Inferior parietal cortex (tissue), 1 donor: Measurements from ENCODE around the gene RSRC2.
A peak's percentile ranks its signal among the peaks of the same experiment; 100 is the strongest.
"Not testable (repeated sequence)": the region's sequence is repeated elsewhere in the genome, so short reads cannot be mapped to it uniquely, and the experiment has no call there.

Source experiments
- DNase-seq: peaks from one replicate; pipeline ENCODE4 v3.0.0-alpha.2; 2016; ENCODE audit errors: extremely low spot score

Gene RSRC2

DNA sequence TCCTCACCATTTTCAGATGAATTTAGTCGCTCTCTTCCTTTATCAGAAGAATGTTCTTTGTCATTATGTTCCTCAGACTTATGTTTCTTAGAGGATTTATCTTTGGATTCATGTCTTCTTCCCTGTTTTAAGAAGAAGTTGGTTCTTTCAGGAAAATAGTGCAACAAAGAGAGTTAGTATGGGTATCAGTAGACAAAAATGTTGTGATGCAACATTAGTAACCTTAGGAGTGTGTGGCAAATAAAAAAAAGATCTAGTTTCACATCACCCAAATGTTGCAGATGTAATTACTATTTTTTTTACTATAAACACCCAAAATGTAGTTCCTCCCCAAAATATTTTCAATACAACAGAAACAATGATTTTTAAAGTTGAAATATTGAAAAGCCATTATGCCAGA lies 7.8 kb downstream of the RSRC2 start:
- no peak for DNase-seq

DNA sequence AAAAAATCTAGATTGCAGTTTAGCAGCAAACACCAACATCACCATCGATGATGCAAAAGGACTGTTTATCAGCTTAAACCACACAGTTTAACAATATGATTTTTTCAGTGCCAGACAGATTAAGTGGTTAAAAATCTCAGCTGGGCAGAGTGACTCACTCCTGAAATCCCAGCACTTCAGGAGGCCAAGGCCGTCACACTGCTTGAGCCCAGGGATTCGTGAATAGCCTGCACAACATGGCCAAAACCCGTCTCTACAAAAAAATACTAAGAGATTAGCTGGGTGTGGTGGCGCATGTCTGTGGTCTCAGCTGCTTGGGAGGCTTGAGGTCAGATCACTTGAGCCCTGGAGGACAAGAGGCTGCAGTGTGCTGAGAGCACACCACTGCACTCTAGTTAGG lies 8.9 kb downstream of the RSRC2 start:
- DNase-seq = no peak

DNA sequence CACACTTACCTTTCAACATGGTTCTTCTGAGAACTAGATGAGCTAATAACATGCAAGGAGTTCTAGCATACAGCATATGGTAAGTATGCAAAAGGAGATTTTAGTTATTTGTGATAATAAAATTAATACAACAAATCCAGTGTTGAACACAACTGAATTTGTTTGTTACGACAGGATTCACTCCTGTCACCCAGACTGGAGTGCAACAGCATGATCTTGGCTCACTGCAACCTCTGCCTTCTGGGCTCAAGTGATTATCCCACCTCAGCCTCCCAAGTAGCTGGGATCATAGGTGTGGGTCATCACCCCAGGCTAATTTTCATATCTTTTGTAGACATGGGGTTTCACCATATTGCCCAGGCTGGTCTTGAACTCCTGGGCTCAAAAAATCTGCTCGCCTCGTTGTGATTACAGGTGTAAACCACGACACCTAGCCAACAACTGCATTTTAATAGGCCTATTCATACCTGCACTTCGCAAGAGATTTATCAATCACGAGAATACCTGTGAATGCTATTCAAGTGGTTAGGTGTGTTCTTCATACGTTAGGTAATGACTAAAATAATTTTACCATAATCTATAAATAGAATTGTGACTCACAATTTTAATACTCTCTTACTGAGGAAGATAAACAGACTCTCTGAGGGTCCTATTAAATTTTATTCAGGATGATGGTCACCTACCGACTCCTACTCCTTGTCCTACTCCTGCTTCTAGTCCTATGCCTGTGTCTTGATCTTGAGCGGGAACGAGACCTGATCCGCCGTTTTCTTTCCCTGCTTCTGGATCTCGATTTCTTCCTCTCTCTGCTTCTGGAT lies 10.0 kb downstream of the RSRC2 start:
- DNase-seq = no peak

DNA sequence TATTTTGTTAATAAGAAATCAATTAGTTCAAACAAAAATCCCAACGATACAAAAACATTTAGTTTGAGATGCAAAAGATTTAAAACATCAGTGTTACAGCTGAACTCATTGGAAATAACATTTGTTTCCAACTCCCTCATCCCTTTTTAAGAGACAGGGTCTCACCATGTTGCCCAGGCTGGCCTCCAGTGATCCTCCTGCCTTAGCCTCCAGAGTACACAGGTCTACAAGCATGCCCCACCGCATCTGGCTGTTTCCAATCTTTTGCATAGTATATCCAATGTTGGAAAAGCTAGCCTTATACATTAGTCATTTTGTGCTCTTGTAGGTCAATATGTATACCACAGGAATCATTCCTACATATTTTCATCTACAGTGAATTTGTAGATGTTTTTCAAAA lies 11.5 kb downstream of the RSRC2 start:
- DNase-seq = no peak

- no peak for DNase-seq
These were observed 13.1 kb downstream of the RSRC2 start for GRCh38 chr12:122513660-122514059.

GRCh38 chr12:122513028-122513427 lies 13.7 kb downstream of the RSRC2 start:
- not testable (repeated sequence) for DNase-seq

GRCh38 chr12:122508163-122508562 lies 18.6 kb downstream of the RSRC2 start:
- no peak for DNase-seq

DNA sequence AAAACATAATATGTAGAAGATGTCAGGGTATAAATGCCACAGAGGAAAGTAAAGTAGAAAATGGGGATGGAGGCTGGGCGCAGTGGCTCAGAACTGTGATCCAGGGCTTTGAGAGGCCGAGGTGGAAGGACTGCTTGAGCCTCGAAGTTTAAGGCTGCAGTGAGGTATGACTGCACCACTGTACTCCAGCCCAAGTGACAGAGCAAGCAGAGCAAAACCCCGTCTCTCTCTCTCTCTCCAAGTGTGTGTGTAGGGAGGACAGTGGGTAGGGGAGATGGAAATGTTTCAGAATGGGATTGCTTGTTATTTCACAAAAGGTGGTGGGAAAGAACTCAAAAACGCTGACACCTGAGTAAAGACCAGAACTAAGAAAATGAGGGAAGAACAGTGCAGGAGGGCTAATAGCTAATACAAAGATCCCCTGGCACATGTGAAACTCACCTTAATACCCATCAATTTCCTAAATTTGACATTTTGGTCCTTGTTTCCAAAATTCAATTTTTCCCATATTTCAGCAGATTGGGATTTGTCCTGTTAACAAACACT lies 20.3 kb downstream of the RSRC2 start:
- no peak for DNase-seq

DNA sequence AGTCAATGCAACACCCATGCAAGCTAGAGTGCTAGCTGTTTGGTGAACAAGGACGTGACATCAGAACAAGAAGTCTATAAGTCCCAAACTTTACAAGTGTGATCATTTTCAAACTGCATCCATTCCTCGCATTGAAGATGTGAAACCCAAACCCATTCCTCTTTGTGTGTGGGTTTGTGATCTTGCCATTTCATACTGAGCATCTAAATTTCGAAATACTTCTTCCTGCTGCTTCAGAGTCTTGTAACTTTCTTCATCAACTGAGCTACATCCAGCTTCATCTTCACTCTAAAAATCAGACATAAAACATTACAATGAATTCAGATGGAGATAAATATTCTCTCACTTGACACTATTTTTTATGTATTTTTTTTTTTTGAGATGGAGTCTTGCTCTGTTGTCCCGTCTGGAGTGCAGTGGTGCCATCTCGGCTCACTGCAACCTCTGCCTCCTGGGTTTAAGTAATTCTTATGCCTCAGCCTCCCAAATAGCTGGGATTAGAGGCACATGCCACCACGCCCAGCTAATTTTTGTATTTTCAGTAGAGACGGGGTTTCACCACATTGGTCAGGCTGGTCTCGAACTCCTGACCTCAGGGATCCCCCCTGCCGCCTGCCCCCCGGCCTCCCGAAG lies 21.2 kb downstream of the RSRC2 start:
- no peak for DNase-seq

DNA sequence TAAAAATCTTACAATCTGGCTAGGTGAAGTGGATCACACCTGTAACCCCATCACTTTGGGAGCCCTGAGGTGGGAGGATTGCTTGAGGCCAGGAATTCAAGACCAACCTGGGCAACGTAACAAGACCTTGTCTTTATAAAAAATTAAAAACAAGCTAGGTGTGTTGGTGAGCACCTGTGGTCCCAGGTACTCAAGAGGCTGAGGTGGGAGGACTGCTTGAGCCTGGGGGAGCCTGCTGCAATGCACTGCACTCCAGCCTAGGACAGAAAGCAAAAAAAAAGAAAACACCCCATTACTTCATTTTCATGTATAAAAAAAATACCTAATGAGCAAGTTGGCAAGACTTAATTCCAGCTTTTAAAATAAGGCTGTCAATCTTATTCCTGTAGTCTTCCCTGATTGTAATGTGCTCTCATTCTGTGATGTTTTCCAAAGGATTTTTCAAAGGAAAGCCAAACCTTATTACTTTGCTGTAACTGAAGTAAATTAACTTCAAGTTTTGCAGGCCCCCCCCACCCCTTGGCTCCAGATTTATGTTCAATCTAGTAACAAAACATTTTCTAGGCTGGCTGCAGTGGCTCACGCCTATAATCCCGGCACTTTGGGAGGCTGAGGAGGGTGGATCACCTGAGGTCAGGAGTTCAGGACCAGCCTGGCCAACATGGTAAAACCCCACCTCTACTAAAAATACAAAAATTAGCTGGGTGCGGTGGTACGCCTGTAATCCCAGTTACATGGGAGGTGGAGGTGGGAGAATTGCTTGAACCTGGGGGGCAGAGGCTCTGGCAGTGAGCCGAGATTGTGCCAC lies 22.7 kb downstream of the RSRC2 start:
- no peak for DNase-seq

DNA sequence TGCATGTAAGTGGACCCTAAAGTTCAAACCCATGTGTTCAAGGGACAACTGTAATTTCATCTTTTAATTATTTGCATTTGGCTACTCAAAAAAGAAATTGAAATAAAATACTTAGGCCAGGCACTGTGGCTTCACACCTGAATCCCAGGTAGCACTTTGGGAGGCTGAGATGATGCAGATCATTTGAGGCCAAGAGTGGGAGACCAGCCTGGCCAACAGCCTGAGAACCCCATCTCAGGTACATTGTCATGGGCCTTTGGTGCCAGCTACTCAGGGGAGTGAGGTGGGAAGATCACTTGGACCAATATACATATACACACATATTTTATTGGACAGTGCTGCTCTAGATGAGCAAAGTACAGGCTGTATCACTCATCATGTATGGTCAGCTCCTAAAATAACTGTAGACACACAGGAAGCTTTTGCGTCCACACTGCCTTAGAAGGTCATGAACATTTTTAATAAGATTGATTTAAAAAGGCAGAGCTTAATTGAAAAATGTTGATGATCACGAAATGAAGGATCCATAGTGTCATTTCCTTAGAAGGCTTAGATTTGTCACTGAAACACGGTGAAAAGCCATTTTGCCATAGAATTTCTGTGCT lies 23.5 kb downstream of the RSRC2 start:
- no peak for DNase-seq

DNA sequence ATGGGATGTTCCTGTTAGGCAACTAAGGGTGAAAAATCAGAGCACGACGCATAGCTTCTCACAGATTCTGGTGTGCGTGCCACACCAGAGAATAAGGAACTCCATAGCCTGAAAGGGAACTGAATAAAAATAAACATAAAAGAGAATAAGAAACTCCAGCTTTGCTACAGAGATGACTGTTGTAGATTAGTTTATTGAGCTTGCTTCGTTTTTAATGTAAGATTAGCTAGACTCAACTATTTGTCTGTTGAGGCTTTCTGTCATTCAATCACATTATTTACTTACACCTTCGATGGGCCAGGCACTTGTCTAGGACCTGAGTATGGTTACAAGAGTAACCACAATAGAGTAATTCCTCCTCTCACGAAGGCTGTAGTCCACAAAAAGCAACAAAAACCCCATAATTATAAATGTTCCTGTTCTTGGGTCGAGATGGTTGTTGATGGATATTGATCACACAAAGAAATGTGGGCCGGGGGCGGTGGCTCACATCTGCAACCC lies 25.2 kb downstream of the RSRC2 start:
- no peak for DNase-seq

DNA sequence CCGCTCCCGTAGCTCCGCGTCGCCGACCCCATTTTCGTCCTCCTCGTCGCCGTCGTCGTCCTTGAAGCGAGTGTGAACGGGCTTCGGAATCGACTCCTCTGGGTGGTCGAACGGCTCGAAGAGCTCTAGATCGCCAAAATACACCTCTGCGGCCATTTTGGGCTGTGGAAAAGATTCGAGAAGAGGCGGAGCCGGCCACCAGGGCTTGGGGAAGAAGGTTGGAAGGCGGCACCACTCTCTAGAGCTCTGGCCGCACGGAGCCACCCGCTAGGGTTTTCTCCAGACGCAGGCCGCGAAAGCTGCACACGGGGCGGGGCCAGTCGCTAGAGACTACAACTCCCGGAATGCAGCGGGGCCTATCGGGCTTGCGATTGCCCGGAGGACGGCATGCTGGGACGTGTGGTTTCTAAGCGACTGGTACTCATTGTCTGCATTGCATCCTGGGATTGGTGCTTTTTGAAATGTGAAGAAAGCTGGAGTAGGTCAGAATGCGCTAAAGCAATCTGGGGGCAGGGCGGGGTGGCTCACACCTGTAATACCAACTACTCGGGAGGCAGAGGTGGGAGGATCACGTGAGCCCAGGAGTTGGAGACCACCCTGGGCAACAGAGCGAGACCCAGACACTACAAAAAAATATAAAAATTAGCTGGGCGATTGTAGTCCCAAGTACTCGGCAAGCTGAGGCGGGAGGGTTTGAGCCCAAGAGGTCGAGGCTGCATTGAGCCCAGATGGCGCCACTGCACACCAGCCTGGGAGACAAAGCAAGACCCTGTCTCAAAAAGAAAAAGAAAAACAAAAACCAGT lies 25.8 kb downstream of the RSRC2 start, which contains the start of gene ZCCHC8:
Gene ZCCHC8, minus strand, starts transcription at position 248 of the 804 bp plus-strand sequence. Its CDS starts 92 bp downstream, at position 156.
- DNase-seq = peak; percentile 98

- DNase-seq = peak; percentile 32
These were observed 26.6 kb downstream of the RSRC2 start for GRCh38 chr12:122499991-122500684.

DNA sequence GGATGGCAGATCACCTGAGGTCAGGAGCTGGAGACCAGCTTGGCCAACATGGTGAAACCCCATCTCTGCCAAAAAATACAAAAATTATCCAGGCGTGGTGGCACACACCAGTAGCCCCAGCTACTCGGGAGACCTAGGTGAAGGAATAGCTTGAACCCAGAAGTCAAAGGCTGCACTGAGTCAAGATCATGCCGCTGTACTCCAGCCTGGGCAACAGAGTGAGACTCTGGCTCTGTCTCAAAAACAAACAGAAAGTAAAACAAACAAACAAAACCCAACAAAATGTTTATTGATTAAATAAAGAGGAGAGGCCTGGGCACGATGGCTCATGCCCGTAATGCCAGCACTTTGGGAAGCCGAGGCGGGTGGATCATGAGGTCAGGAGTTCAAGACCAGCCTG lies 31.5 kb downstream of the RSRC2 start:
- DNase-seq = no peak

GRCh38 chr12:122493222-122493621 lies 33.5 kb downstream of the RSRC2 start:
- DNase-seq = not testable (repeated sequence)

DNA sequence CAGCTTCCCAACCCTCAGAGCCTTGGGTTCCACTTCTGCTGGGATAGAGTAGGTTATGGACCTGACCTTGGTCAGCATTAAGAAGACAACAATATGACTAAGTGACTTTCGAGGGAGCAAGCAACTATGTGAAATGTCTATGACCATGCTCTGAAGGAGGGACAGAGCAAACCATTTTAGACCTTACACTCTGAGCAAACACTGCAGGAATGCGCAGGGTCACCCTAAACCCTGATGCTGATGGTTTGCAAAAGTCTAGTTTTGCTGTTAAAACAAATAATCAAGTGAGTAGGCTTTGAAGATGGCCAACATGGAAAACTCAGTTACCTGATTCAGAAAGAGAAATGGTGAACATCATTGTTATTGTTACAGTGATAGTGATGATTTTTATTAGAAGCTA lies 34.7 kb downstream of the RSRC2 start:
- no peak for DNase-seq

- DNase-seq = no peak
These were observed 37.7 kb downstream of the RSRC2 start for GRCh38 chr12:122489038-122489437.

- DNase-seq = not testable (repeated sequence)
These were observed 38.9 kb downstream of the RSRC2 start for GRCh38 chr12:122487807-122488206.

- DNase-seq = no peak
These were observed 39.8 kb downstream of the RSRC2 start for GRCh38 chr12:122486805-122487426.
